Measurements from ENCODE around the gene NBEAL2. TPM values are rescaled to one million over a fixed set of nuclear protein-coding genes. Genes with fewer than 3 reads are reported as not detected.

NBEAL2 gene
- total RNA-seq, 1 donor from 2014 or later = 12.6 TPM

- DNase-seq = no peak
- H3K27ac ChIP-seq (replicated peaks) = no peak overlapping the region
- TF ChIP-seq, protein P1, sequence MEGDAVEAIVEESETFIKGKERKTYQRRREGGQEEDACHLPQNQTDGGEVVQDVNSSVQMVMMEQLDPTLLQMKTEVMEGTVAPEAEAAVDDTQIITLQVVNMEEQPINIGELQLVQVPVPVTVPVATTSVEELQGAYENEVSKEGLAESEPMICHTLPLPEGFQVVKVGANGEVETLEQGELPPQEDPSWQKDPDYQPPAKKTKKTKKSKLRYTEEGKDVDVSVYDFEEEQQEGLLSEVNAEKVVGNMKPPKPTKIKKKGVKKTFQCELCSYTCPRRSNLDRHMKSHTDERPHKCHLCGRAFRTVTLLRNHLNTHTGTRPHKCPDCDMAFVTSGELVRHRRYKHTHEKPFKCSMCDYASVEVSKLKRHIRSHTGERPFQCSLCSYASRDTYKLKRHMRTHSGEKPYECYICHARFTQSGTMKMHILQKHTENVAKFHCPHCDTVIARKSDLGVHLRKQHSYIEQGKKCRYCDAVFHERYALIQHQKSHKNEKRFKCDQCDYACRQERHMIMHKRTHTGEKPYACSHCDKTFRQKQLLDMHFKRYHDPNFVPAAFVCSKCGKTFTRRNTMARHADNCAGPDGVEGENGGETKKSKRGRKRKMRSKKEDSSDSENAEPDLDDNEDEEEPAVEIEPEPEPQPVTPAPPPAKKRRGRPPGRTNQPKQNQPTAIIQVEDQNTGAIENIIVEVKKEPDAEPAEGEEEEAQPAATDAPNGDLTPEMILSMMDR (IDR thresholded peaks at IDR 0.05; ENCODE audit: borderline replicate concordance) = no peak
- no peak overlapping the region for H3K4me3 ChIP-seq
- H3K9me3 ChIP-seq (replicated peaks) = no peaks in the 10 kb centered on the region
- intact Hi-C loops (cut with micrococcal nuclease) = no loop called here
- peaks cover 20% of the 10 kb centered on the region for H3K4me1 ChIP-seq
- no peaks in the 10 kb centered on the region for H3K27me3 ChIP-seq (ENCODE audit: low read depth)
- H3K36me3 ChIP-seq = peaks cover 39% of the 10 kb centered on the region
These were observed 37.5 kb downstream of the NBEAL2 start for GRCh38 chr3:47016934-47017435.

DNA sequence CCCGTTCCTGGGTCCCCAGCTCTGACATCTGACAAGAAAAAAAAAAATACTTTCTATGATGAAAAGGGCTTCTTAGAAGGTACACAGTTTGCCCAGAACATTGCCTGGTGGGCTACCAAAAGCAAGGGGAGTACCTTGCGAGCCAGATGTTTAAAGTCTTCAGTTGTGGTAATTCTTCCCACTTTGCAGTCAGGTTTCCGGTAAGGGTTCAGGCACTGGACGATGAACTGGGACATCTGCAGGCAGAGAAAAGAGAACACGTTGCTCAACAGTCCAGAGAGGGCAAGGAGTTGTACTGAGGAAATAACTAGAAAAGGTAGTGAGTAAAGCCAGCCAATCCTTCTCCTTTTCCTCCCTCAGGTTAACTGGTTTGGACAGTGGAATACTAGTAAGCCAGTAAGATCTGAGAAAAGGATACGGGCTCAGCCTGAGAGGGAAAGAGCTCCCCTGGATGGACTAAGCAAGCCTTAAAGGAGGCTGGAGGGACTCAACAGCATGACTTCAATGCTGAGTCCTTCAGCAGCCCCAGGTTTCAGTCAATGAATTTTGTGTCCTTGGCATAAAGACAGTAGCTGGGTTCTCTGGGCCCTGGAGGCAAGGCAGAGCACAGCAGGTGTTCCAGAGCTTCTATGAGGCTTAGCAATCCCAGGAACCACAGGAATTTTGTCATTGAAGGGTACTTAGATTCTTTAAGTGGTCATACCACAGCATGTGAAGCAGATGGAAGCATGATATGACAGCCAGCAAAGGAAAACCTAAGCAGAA, 38.2 kb downstream of the NBEAL2 start:
- peaks cover 39% of the 10 kb centered on the region for H3K36me3 ChIP-seq
- DNase-seq = no peak
- no peak overlapping the region for H3K4me3 ChIP-seq
- H3K27ac ChIP-seq (replicated peaks) = no peak overlapping the region
- intact Hi-C loops (cut with micrococcal nuclease) = no loop called here
- TF ChIP-seq, protein P1 (IDR thresholded peaks at IDR 0.05; ENCODE audit: borderline replicate concordance) = no peak
- H3K9me3 ChIP-seq (replicated peaks) = no peaks in the 10 kb centered on the region
- no peaks in the 10 kb centered on the region for H3K27me3 ChIP-seq (ENCODE audit: low read depth)
- H3K4me1 ChIP-seq = peaks cover 26% of the 10 kb centered on the region

GRCh38 chr3:47018269-47018611, 38.8 kb downstream of the NBEAL2 start:
- TF ChIP-seq, protein P1 (IDR thresholded peaks at IDR 0.05; ENCODE audit: borderline replicate concordance) = no peak
- intact Hi-C loops (cut with micrococcal nuclease) = no loop called here
- DNase-seq = no peak

GRCh38 chr3:47019201-47019600, 39.7 kb downstream of the NBEAL2 start:
- H3K9me3 ChIP-seq (replicated peaks) = no peaks in the 10 kb centered on the region
- H3K4me3 ChIP-seq = no peak overlapping the region
- H3K4me1 ChIP-seq = peaks cover 25% of the 10 kb centered on the region
- no peak for DNase-seq
- TF ChIP-seq, protein P1 (IDR thresholded peaks at IDR 0.05; ENCODE audit: borderline replicate concordance) = no peak
- peaks cover 39% of the 10 kb centered on the region for H3K36me3 ChIP-seq
- no peak overlapping the region for H3K27ac ChIP-seq (replicated peaks)
- H3K27me3 ChIP-seq (ENCODE audit: low read depth) = no peaks in the 10 kb centered on the region
- intact Hi-C loops (cut with micrococcal nuclease) = no loop called here

More at GRCh38 chr3:47018269-47018611, 38.8 kb downstream of the NBEAL2 start:
- no peak overlapping the region for H3K27ac ChIP-seq (replicated peaks)
- H3K9me3 ChIP-seq (replicated peaks) = no peaks in the 10 kb centered on the region
- H3K27me3 ChIP-seq (ENCODE audit: low read depth) = no peaks in the 10 kb centered on the region
- H3K36me3 ChIP-seq = peaks cover 39% of the 10 kb centered on the region
- H3K4me1 ChIP-seq = peaks cover 26% of the 10 kb centered on the region
- H3K4me3 ChIP-seq = no peak overlapping the region

- TF ChIP-seq, protein P1 (IDR thresholded peaks at IDR 0.05; ENCODE audit: borderline replicate concordance) = no peak
- no peaks in the 10 kb centered on the region for H3K9me3 ChIP-seq (replicated peaks)
- H3K4me1 ChIP-seq = peaks cover 25% of the 10 kb centered on the region
- no peaks in the 10 kb centered on the region for H3K27me3 ChIP-seq (ENCODE audit: low read depth)
- DNase-seq = no peak
- intact Hi-C loops (cut with micrococcal nuclease) = no loop called here
- H3K36me3 ChIP-seq = peaks cover 39% of the 10 kb centered on the region
- H3K27ac ChIP-seq (replicated peaks) = no peak overlapping the region
- H3K4me3 ChIP-seq = no peak overlapping the region
These were observed 40.8 kb downstream of the NBEAL2 start for GRCh38 chr3:47020311-47020710.
